H9 (cell line): ENCODE results near the gene NDUFS6. TPM values are rescaled to one million over a fixed set of nuclear protein-coding genes. Genes with fewer than 3 reads are reported as not detected.

ENCODE experiments used
- DNase-seq: peaks from one replicate; pipeline ENCODE4 v3.0.0-alpha.2; 2017
- H2AFZ ChIP-seq: one replicate; pipeline ENCODE4 v1.6.1; 2013; ENCODE audit warnings: mild to moderate bottlenecking, low read length, control low read depth, moderate library complexity
- H2AK5ac ChIP-seq: 2 replicates; pipeline ENCODE4 v1.6.1; 2013; ENCODE audit warnings: low read length, control low read depth, mixed read lengths; ENCODE audit not compliant: insufficient read length
- H2BK120ac ChIP-seq: one replicate; pipeline ENCODE4 v1.6.1; 2013; ENCODE audit warnings: low read depth, mild to moderate bottlenecking, low read length, control low read depth, inconsistent platforms; ENCODE audit not compliant: poor library complexity, severe bottlenecking
- H2BK12ac ChIP-seq: 2 replicates; pipeline ENCODE4 v1.6.1; 2013; ENCODE audit warnings: low read length, control low read depth, mixed read lengths, low read depth; ENCODE audit not compliant: insufficient read length
- H2BK15ac ChIP-seq: 2 replicates; pipeline ENCODE4 v1.6.1; 2013; ENCODE audit warnings: low read depth, low read length, control low read depth
- H2BK20ac ChIP-seq: one replicate; pipeline ENCODE4 v1.6.1; 2013; ENCODE audit warnings: low read depth, mild to moderate bottlenecking, low read length, control low read depth, inconsistent platforms; ENCODE audit not compliant: poor library complexity, severe bottlenecking
- H2BK5ac ChIP-seq: 2 replicates; pipeline ENCODE4 v1.6.1; 2013; ENCODE audit warnings: low read length, control low read depth, mixed read lengths; ENCODE audit not compliant: insufficient read length
- H3K14ac ChIP-seq: 2 replicates; pipeline ENCODE4 v1.6.1; 2013; ENCODE audit warnings: low read length, control low read depth; ENCODE audit not compliant: insufficient read depth
- H3K18ac ChIP-seq: 2 replicates; pipeline ENCODE4 v1.6.1; 2013; ENCODE audit warnings: low read depth, mild to moderate bottlenecking, mixed read lengths, low read length, control low read depth; ENCODE audit not compliant: insufficient read length
- H3K23ac ChIP-seq: 2 replicates; pipeline ENCODE4 v1.6.1; 2013; ENCODE audit warnings: low read length, control low read depth, mixed read lengths, low read depth; ENCODE audit not compliant: insufficient read length
- H3K23me2 ChIP-seq: 2 replicates; pipeline ENCODE4 v1.6.1; 2013; ENCODE audit warnings: low read depth, mild to moderate bottlenecking, mixed read lengths, low read length, control low read depth; ENCODE audit not compliant: insufficient read length, poor library complexity, severe bottlenecking
- H3K27ac ChIP-seq: 2 replicates; pipeline ENCODE4 v1.5.1; 2013; ENCODE audit warnings: low read length, control low read depth, mixed read lengths, low read depth; ENCODE audit not compliant: insufficient read length
- H3K27me3 ChIP-seq: 2 replicates; pipeline ENCODE4 v1.6.1; 2013; ENCODE audit warnings: low read length, control low read depth, inconsistent platforms; ENCODE audit not compliant: insufficient read depth
- H3K4ac ChIP-seq: 2 replicates; pipeline ENCODE4 v1.6.1; 2013; ENCODE audit warnings: low read depth, mild to moderate bottlenecking, control low read depth, inconsistent platforms, low read length, moderate library complexity
- H3K4me1 ChIP-seq: 2 replicates; pipeline ENCODE4 v1.6.1; 2013; ENCODE audit warnings: low read length, control low read depth, inconsistent platforms; ENCODE audit not compliant: insufficient read depth
- H3K4me2 ChIP-seq: 2 replicates; pipeline ENCODE4 v1.6.1; 2013; ENCODE audit warnings: low read length, control low read depth, mixed read lengths; ENCODE audit not compliant: insufficient read length, insufficient read depth
- H3K56ac ChIP-seq: 2 replicates; pipeline ENCODE4 v1.6.1; 2013; ENCODE audit warnings: low read depth, mild to moderate bottlenecking, mixed read lengths, low read length, control low read depth; ENCODE audit not compliant: insufficient read length
- H3K79me1 ChIP-seq: 2 replicates; pipeline ENCODE4 v1.6.1; 2013; ENCODE audit warnings: low read depth, mild to moderate bottlenecking, moderate library complexity, low read length, control low read depth, inconsistent platforms; ENCODE audit not compliant: insufficient read depth, poor library complexity, severe bottlenecking
- H3K79me2 ChIP-seq: 2 replicates; pipeline ENCODE4 v1.6.1; 2013; ENCODE audit warnings: low read length, control low read depth, inconsistent platforms; ENCODE audit not compliant: insufficient read depth
- H3K9ac ChIP-seq: 2 replicates; pipeline ENCODE4 v1.6.1; 2013; ENCODE audit warnings: low read length, control low read depth, mixed read lengths; ENCODE audit not compliant: insufficient read length; ENCODE audit errors: extremely low read depth
- H3K9me3 ChIP-seq: one replicate; pipeline ENCODE4 v1.6.1; 2013; ENCODE audit warnings: low read depth, low read length, inconsistent platforms; ENCODE audit not compliant: control insufficient read depth
- H3T11ph ChIP-seq: one replicate; pipeline ENCODE4 v1.6.1; 2013; ENCODE audit warnings: mild to moderate bottlenecking, low read length, control low read depth, inconsistent platforms
- H4K20me1 ChIP-seq: one replicate; pipeline ENCODE4 v1.6.1; 2013; ENCODE audit not compliant: control insufficient read depth, insufficient read length, insufficient read depth
- H4K5ac ChIP-seq: 2 replicates; pipeline ENCODE4 v1.6.1; 2013; ENCODE audit warnings: low read depth, mild to moderate bottlenecking, mixed read lengths, low read length, control low read depth; ENCODE audit not compliant: insufficient read length
- H4K8ac ChIP-seq: replicated peaks from 2 replicates; pipeline ENCODE4 v1.6.1; 2013; ENCODE audit warnings: low read length, control low read depth, mixed read lengths, low read depth; ENCODE audit not compliant: insufficient read length
- H4K91ac ChIP-seq: 2 replicates; pipeline ENCODE4 v1.6.1; 2013; ENCODE audit warnings: low read depth, mild to moderate bottlenecking, moderate library complexity, mixed read lengths, low read length, control low read depth; ENCODE audit not compliant: insufficient read length
- H3K27ac Mint-ChIP-seq, 3 experiments: 2 replicates in 2 of 3; 3 replicates in 1 of 3; pipeline ENCODE4 v1.8.0; 2020 to 2021; ENCODE audit warnings: mixed read lengths in 3 of 3, mild to moderate bottlenecking in 1 of 3, moderate library complexity in 1 of 3
- H3K27me3 Mint-ChIP-seq: 2 replicates; pipeline ENCODE4 v1.8.0; 2021; ENCODE audit warnings: low read depth, mild to moderate bottlenecking, moderate library complexity, mixed read lengths
- H3K36me3 Mint-ChIP-seq, 3 experiments: 2 replicates in 2 of 3; 3 replicates in 1 of 3; pipeline ENCODE4 v1.8.0; 2020 to 2021; ENCODE audit warnings: low read depth in 3 of 3, mixed read lengths in 3 of 3; ENCODE audit not compliant: insufficient read depth in 1 of 3
- H3K4me1 Mint-ChIP-seq, 2 experiments: 2 replicates each; pipeline ENCODE4 v1.8.0; 2020; ENCODE audit warnings: mixed read lengths in 2 of 2
- H3K4me3 Mint-ChIP-seq, 2 experiments: 2 replicates in 1 of 2; 3 replicates in 1 of 2; pipeline ENCODE4 v1.8.0; 2020 to 2021; ENCODE audit warnings: mild to moderate bottlenecking in 2 of 2, mixed read lengths in 2 of 2, moderate library complexity in 1 of 2
- H3K9me3 Mint-ChIP-seq, 2 experiments: 2 replicates in 1 of 2; 3 replicates in 1 of 2; pipeline ENCODE4 v1.8.0; 2020; ENCODE audit warnings: mild to moderate bottlenecking in 2 of 2, mixed read lengths in 2 of 2, moderate library complexity in 1 of 2
- WGBS: extraction: QIAGEN DNeasy Blood & Tissue Kit; methylation state at CpG from one replicate; pipeline ENCODE4 v1.1.7; 2013; ENCODE audit warnings: missing lambda C conversion rate, low lambda C conversion rate, mixed read lengths; ENCODE audit not compliant: insufficient read length; ENCODE audit errors: extremely low coverage; 5-methylcytosine and 5-hydroxymethylcytosine counted together
- total RNA-seq: library from RNA; stranded (reverse); gene quantifications from 2 replicates; pipeline ENCODE4 v1.2.1, GENCODE V29; 2021
- TF ChIP-seq, protein P1 (sequence below): fragments of 200-600 bp; sonication (generic); conservative IDR thresholded peaks from 3 replicates; pipeline ENCODE4 v1.8.0; 2021; ENCODE audit warnings: antibody characterized with exemption, mild to moderate bottlenecking

Gene NDUFS6
- total RNA-seq, 1 experiment from 2014 or later, result 62.5 TPM

GRCh38 chr5:1832511-1833250 is 31.5 kb downstream of the NDUFS6 start:
- no peaks in the 10 kb centered on the region for H3K23me2 ChIP-seq
- no peak overlapping the region for H3K14ac ChIP-seq
- no peak overlapping the region for H3K4me2 ChIP-seq
- no peaks in the 10 kb centered on the region for H4K20me1 ChIP-seq
- no peak for DNase-seq
- peaks cover 33 to 52% of the 10 kb centered on the region in 2 experiments for H3K4me1 Mint-ChIP-seq
- H2BK120ac ChIP-seq, result no peak overlapping the region
- no peak overlapping the region for H2BK5ac ChIP-seq
- no peak overlapping the region for H3T11ph ChIP-seq
- no peaks in the 10 kb centered on the region for H3K79me1 ChIP-seq
- no peaks in the 10 kb centered on the region for H3K79me2 ChIP-seq
- peaks cover 16% of the 10 kb centered on the region for H3K27me3 Mint-ChIP-seq
- no peak overlapping the region for H3K56ac ChIP-seq
- H3K36me3 Mint-ChIP-seq, result peaks cover 0 to 2% (median 0%) of the 10 kb centered on the region in 3 experiments; a peak in 1 of 7 replicates
- no peak overlapping the region for H3K9ac ChIP-seq
- no peaks in the 10 kb centered on the region for H3K4me1 ChIP-seq
- no CpG with 5 or more reads among the region's 28 CpGs for WGBS
- no peak overlapping the region for H2BK15ac ChIP-seq
- no peaks in the 10 kb centered on the region for H3K9me3 ChIP-seq
- H3K4me3 Mint-ChIP-seq, result no peak overlapping the region
- no peak overlapping the region for H2AFZ ChIP-seq
- H3K23ac ChIP-seq, result no peak overlapping the region
- no peaks in the 10 kb centered on the region for H3K27me3 ChIP-seq
- H2BK12ac ChIP-seq, result no peak overlapping the region
- TF ChIP-seq, protein P1, sequence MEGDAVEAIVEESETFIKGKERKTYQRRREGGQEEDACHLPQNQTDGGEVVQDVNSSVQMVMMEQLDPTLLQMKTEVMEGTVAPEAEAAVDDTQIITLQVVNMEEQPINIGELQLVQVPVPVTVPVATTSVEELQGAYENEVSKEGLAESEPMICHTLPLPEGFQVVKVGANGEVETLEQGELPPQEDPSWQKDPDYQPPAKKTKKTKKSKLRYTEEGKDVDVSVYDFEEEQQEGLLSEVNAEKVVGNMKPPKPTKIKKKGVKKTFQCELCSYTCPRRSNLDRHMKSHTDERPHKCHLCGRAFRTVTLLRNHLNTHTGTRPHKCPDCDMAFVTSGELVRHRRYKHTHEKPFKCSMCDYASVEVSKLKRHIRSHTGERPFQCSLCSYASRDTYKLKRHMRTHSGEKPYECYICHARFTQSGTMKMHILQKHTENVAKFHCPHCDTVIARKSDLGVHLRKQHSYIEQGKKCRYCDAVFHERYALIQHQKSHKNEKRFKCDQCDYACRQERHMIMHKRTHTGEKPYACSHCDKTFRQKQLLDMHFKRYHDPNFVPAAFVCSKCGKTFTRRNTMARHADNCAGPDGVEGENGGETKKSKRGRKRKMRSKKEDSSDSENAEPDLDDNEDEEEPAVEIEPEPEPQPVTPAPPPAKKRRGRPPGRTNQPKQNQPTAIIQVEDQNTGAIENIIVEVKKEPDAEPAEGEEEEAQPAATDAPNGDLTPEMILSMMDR, result no peak
- H4K91ac ChIP-seq, result no peak overlapping the region
- H2AK5ac ChIP-seq, result no peak overlapping the region
- no peak overlapping the region for H2BK20ac ChIP-seq
- no peak overlapping the region for H4K5ac ChIP-seq
- no peak overlapping the region for H3K4ac ChIP-seq
- H3K27ac Mint-ChIP-seq, result peak overlapping the region in 1 of 3 experiments; percentile 27; a peak in 1 of 7 replicates
- H3K27ac ChIP-seq, result no peak overlapping the region
- H3K9me3 Mint-ChIP-seq, result no peaks in the 10 kb centered on the region; a peak in 1 of 5 replicates
- H3K18ac ChIP-seq, result no peak overlapping the region
- H4K8ac ChIP-seq, result no peak overlapping the region
